Naive thymus-derived CD4-positive, alpha-beta T cell (primary cell): ENCODE data around the gene BCKDK. TPM values are rescaled to one million over a fixed set of nuclear protein-coding genes. Genes with fewer than 3 reads are reported as not detected.

Experiments
- ATAC-seq: fragments of 150-1000 bp; cut with Tn5 transposase; 2 replicates; pipeline ENCODE4 v1.10.0; 2021; ENCODE audit warnings: mild to moderate bottlenecking, moderate library complexity
- CTCF ChIA-PET: fragments of 350-600 bp; sonication (Branson Sonifier 250); formaldehyde crosslinking; loops from one replicate; lab custom pipeline; 2021; ENCODE audit warnings: antibody characterized with exemption; lab: Charles Lee
- POLR2A ChIA-PET: fragments of 350-600 bp; sonication (Branson Sonifier 250); formaldehyde crosslinking; loops from one replicate; lab custom pipeline; 2021; ENCODE audit warnings: antibody characterized with exemption, inconsistent platforms; lab: Charles Lee
- DNase-seq, 9 donors: peaks; one replicate each; pipeline versions ENCODE4 v3.0.0 to v3.0.0-alpha.2; 2020 to 2022; ENCODE audit warnings: mixed read lengths in 1 of 9
- H3K27ac ChIP-seq: one replicate; pipeline ENCODE4 v1.7.0; 2013; ENCODE audit warnings: mild to moderate bottlenecking, low read depth, low read length, moderate library complexity
- H3K27me3 ChIP-seq, 2 donors: one replicate each; pipeline ENCODE4 v1.7.0; 2013; ENCODE audit warnings: low read length in 2 of 2, mild to moderate bottlenecking in 2 of 2, moderate library complexity in 2 of 2; ENCODE audit not compliant: control insufficient read depth in 2 of 2, insufficient read depth in 2 of 2
- H3K36me3 ChIP-seq, 3 experiments: 1 replicate in 2 of 3; 2 replicates in 1 of 3; pipeline ENCODE4 v1.7.0; 2013; ENCODE audit warnings: low read length in 3 of 3, mild to moderate bottlenecking in 3 of 3, moderate library complexity in 1 of 3; ENCODE audit not compliant: insufficient read depth in 3 of 3, control insufficient read depth in 2 of 3
- H3K4me1 ChIP-seq, 2 donors: one replicate each; pipeline ENCODE4 v1.7.0; 2013; ENCODE audit warnings: low read length in 2 of 2, mild to moderate bottlenecking in 2 of 2, moderate library complexity in 1 of 2; ENCODE audit not compliant: control insufficient read depth in 2 of 2, insufficient read depth in 2 of 2
- H3K4me3 ChIP-seq: 2 replicates; pipeline ENCODE4 v1.7.0; 2013; ENCODE audit warnings: mild to moderate bottlenecking, low read length
- H3K9me3 ChIP-seq, 3 experiments: 1 replicate in 2 of 3; 2 replicates in 1 of 3; pipeline ENCODE4 v1.7.0; 2013; ENCODE audit warnings: low read length in 3 of 3; ENCODE audit not compliant: control insufficient read depth in 2 of 3
- H3K27ac Mint-ChIP-seq, 9 donors: one replicate each; pipeline ENCODE4 v1.8.0; 2020 to 2022; ENCODE audit warnings: mixed read lengths in 9 of 9, mild to moderate bottlenecking in 8 of 9, moderate library complexity in 5 of 9, inconsistent platforms in 2 of 9
- H3K27me3 Mint-ChIP-seq, 5 donors: one replicate each; pipeline ENCODE4 v1.8.0; 2021 to 2022; ENCODE audit warnings: mixed read lengths in 5 of 5, mild to moderate bottlenecking in 1 of 5
- H3K36me3 Mint-ChIP-seq, 5 donors: one replicate each; pipeline ENCODE4 v1.8.0; 2020 to 2022; ENCODE audit warnings: mixed read lengths in 5 of 5, mild to moderate bottlenecking in 3 of 5, inconsistent platforms in 1 of 5
- H3K4me1 Mint-ChIP-seq, 7 donors: one replicate each; pipeline ENCODE4 v1.8.0; 2020 to 2022; ENCODE audit warnings: mixed read lengths in 7 of 7, mild to moderate bottlenecking in 3 of 7, inconsistent platforms in 1 of 7
- H3K4me3 Mint-ChIP-seq, 10 donors: one replicate each; pipeline ENCODE4 v1.8.0; 2020 to 2022; ENCODE audit warnings: mild to moderate bottlenecking in 10 of 10, mixed read lengths in 10 of 10, moderate library complexity in 6 of 10, inconsistent platforms in 2 of 10
- H3K9me3 Mint-ChIP-seq, 11 donors: one replicate each; pipeline ENCODE4 v1.8.0; 2020 to 2022; ENCODE audit warnings: mixed read lengths in 11 of 11, mild to moderate bottlenecking in 4 of 11, inconsistent platforms in 1 of 11, moderate library complexity in 1 of 11
- intact Hi-C, 2 donors: fragments of 100-400 bp; cut with micrococcal nuclease; formaldehyde crosslinking; loops; one replicate each; pipeline ENCODE4 v1.15.1; 2023
- polyA plus RNA-seq, 2 donors: library from polyadenylated mRNA; unstranded; fragments of 300-500 nt; fragmentation: Illumina TruSeq; gene quantifications; one replicate each; pipeline ENCODE4 v1.2.3, GENCODE V29; 2021
- total RNA-seq, 6 experiments: library from RNA in 5 of 6; stranded (reverse) in 5 of 6; gene quantifications; 1 replicate in 5 of 6; 2 replicates in 1 of 6; pipeline ENCODE4 v1.2.3 and lab custom pipeline; 2021 to 2026

The BCKDK gene
- total and polyA plus RNA-seq, 7 experiments from 2014 or later: 10.3 to 36.0 (median 21.0) TPM

GRCh38 chr16:31078597-31079341, 29.4 kb upstream of the BCKDK start:
- intact Hi-C loops: no loop called here

GRCh38 chr16:31079342-31079944, 28.7 kb upstream of the BCKDK start:
- H3K36me3 Mint-ChIP-seq: peaks cover 0 to 35% (median 11%) of the 10 kb centered on the region in 5 donors
- no peak overlapping the region for H3K4me3 Mint-ChIP-seq

More at GRCh38 chr16:31078597-31079341, 29.4 kb upstream of the BCKDK start:
- H3K4me1 Mint-ChIP-seq: peaks cover 20 to 52% (median 34%) of the 10 kb centered on the region in 7 donors
- ATAC-seq (no peak), DNase-seq (no peak)
- peaks cover 0 to 1% (median 0%) of the 10 kb centered on the region in 11 donors for H3K9me3 Mint-ChIP-seq
- no peaks in the 10 kb centered on the region for H3K27me3 Mint-ChIP-seq
- Histone ChIP-seq H3K36me3 (peaks cover 0 to 81% (median 17%) of the 10 kb centered on the region in 3 experiments), H3K27ac (no peak overlapping the region), H3K4me1 (peaks cover 0 to 5% of the 10 kb centered on the region in 2 donors), H3K4me3 (no peak overlapping the region), H3K27me3 (no peaks in the 10 kb centered on the region), H3K9me3 (no peaks in the 10 kb centered on the region)
- peaks cover 0 to 35% (median 11%) of the 10 kb centered on the region in 5 donors for H3K36me3 Mint-ChIP-seq
- peak overlapping the region in 1 of 10 donors; percentile 56 for H3K4me3 Mint-ChIP-seq
- peak overlapping the region in 1 of 9 donors; percentile 25 for H3K27ac Mint-ChIP-seq
- ChIA-PET CTCF (no interaction called here), POLR2A (interaction anchor here (0.6 to 2.0 kb wide), 3 partner anchors 13 to 101 kb away, joined by 3 to 6 read pairs (median 3); partner anchors contain the start of gene FUS)

GRCh38 chr16:31080035-31080629, 28.1 kb upstream of the BCKDK start:
- no peak for DNase-seq
- no peaks in the 10 kb centered on the region for H3K9me3 ChIP-seq
- CTCF ChIA-PET: no interaction called here
- no peak overlapping the region for H3K4me3 Mint-ChIP-seq
- intact Hi-C loops: no loop called here
- H3K4me1 Mint-ChIP-seq: peaks cover 13 to 44% (median 27%) of the 10 kb centered on the region in 7 donors
- peaks cover 0 to 35% (median 11%) of the 10 kb centered on the region in 5 donors for H3K36me3 Mint-ChIP-seq
- no peak overlapping the region for H3K4me3 ChIP-seq
- H3K27ac ChIP-seq: no peak overlapping the region
- H3K27me3 Mint-ChIP-seq: no peaks in the 10 kb centered on the region
- no peak for ATAC-seq
- peaks cover 0 to 90% (median 17%) of the 10 kb centered on the region in 3 experiments for H3K36me3 ChIP-seq
- POLR2A ChIA-PET: interaction anchor here (0.6 to 2.0 kb wide), 4 partner anchors 12 to 1265 kb away, joined by 3 to 6 read pairs (median 4); partner anchors contain the start of gene FUS
- no peak overlapping the region for H3K27ac Mint-ChIP-seq
- H3K4me1 ChIP-seq: no peaks in the 10 kb centered on the region
- no peaks in the 10 kb centered on the region for H3K9me3 Mint-ChIP-seq
- H3K27me3 ChIP-seq: no peaks in the 10 kb centered on the region

More at GRCh38 chr16:31079342-31079944, 28.7 kb upstream of the BCKDK start:
- H3K4me1 Mint-ChIP-seq: peaks cover 20 to 51% (median 34%) of the 10 kb centered on the region in 7 donors
- DNase-seq (no peak), ATAC-seq (no peak)
- intact Hi-C loops: no loop called here
- Histone ChIP-seq H3K36me3 (peaks cover 0 to 84% (median 17%) of the 10 kb centered on the region in 3 experiments), H3K4me1 (peaks cover 0 to 5% of the 10 kb centered on the region in 2 donors), H3K27ac (no peak overlapping the region), H3K27me3 (no peaks in the 10 kb centered on the region), H3K4me3 (no peak overlapping the region), H3K9me3 (no peaks in the 10 kb centered on the region)
- ChIA-PET CTCF (no interaction called here), POLR2A (interaction anchor here (0.6 to 2.0 kb wide), 3 partner anchors 13 to 100 kb away, joined by 3 to 6 read pairs (median 3); partner anchors contain the start of gene FUS)
- peaks cover 0 to 1% (median 0%) of the 10 kb centered on the region in 11 donors for H3K9me3 Mint-ChIP-seq
- H3K27ac Mint-ChIP-seq: no peak overlapping the region
- no peaks in the 10 kb centered on the region for H3K27me3 Mint-ChIP-seq

DNA sequence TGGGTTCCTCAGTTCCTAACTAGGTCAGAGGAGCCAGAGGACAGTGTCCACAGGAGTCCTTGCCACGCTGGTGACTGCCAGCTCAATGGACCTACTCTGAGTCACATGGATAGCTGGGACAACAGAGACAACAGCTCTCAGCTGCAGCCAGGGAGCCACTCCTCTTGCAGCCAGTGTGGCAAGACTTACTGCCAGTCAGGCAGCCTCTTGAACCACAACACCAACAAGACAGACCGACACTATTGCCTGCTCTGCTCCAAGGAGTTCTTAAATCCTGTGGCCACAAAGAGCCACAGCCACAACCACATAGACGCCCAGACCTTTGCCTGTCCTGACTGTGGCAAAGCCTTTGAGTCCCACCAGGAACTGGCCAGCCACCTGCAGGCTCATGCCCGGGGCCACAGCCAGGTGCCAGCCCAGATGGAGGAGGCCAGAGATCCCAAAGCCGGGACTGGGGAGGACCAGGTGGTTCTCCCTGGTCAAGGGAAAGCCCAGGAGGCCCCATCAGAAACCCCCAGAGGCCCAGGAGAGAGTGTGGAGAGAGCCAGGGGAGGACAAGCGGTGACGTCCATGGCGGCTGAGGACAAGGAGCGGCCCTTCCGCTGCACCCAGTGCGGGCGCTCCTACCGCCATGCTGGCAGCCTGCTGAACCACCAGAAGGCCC, 27.3 kb upstream of the BCKDK start:
- POLR2A ChIA-PET: interaction anchor here (0.6 to 2.0 kb wide), 3 partner anchors 99 to 1265 kb away, joined by 3 to 6 read pairs (median 4); partner anchors contain the start of gene FUS
- Mint-ChIP-seq H3K36me3 (peaks cover 0 to 38% (median 11%) of the 10 kb centered on the region in 5 donors), H3K27ac (peak overlapping the region in 1 of 9 donors; percentile 36), H3K4me3 (no peak overlapping the region), H3K9me3 (no peaks in the 10 kb centered on the region), H3K4me1 (peaks cover 9 to 41% (median 25%) of the 10 kb centered on the region in 7 donors), H3K27me3 (no peaks in the 10 kb centered on the region)
- Histone ChIP-seq H3K4me1 (no peaks in the 10 kb centered on the region), H3K27me3 (no peaks in the 10 kb centered on the region), H3K9me3 (no peaks in the 10 kb centered on the region), H3K27ac (no peak overlapping the region), H3K36me3 (peaks cover 0 to 98% (median 17%) of the 10 kb centered on the region in 3 experiments), H3K4me3 (no peak overlapping the region)
- intact Hi-C loops: no loop called here
- ATAC-seq: no peak
- DNase-seq: no peak
- CTCF ChIA-PET: no interaction called here

DNA sequence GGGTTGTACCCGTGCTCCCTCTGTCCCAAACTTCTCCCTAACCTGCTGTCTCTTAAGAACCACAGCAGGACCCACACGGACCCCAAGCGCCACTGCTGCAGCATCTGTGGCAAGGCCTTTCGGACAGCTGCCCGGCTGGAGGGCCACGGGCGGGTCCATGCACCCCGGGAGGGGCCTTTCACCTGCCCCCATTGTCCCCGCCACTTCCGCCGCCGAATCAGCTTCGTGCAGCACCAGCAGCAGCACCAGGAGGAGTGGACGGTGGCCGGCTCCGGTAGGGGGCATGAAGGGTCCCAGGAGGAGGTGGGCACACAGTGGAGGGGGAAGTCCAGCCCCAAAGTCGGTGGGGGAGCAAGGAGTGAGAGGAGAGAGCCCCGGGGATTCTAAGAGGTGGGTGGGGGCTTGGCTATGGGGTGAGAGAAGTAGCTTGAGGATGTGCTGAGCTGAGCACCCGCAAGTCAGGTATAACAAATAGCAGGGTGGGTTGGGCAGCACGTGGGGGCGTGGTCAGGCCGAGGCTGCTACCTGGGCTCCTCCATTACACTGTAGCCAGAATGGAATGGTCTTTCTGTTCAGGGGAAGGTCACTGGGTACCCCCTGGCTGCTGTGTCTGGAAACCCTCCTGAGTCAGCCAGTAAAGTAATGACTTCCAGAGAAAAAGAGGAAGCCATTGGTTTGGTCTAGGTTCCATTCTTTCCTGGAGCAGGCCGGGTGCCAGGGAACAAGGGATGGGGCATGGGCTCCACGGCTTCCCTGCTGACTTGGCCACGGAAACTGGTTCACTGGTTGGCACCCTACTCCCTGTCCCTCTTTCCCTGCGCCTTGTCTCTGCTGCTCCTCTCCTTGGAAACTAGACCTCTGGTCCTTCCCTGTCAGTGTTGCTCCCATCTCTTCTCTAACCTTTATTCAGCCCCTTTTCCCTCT, 26.5 kb upstream of the BCKDK start:
- H3K4me1 ChIP-seq: no peaks in the 10 kb centered on the region
- ChIA-PET CTCF (no interaction called here), POLR2A (no interaction called here)
- H3K4me3 Mint-ChIP-seq: peak overlapping the region in 1 of 10 donors; percentile 53
- DNase-seq (no peak), ATAC-seq (no peak)
- H3K27ac Mint-ChIP-seq: peak overlapping the region in 4 of 9 donors; percentile 43 to 74 (median 56)
- no peaks in the 10 kb centered on the region for H3K27me3 ChIP-seq
- H3K27ac ChIP-seq: no peak overlapping the region
- no peaks in the 10 kb centered on the region for H3K9me3 ChIP-seq
- H3K36me3 ChIP-seq: peaks cover 0 to 99% (median 17%) of the 10 kb centered on the region in 3 experiments
- intact Hi-C loops: no loop called here
- H3K36me3 Mint-ChIP-seq: peaks cover 0 to 32% (median 11%) of the 10 kb centered on the region in 5 donors
- H3K9me3 Mint-ChIP-seq: no peaks in the 10 kb centered on the region
- H3K4me1 Mint-ChIP-seq: peaks cover 8 to 41% (median 20%) of the 10 kb centered on the region in 7 donors
- H3K4me3 ChIP-seq: no peak overlapping the region
- H3K27me3 Mint-ChIP-seq: no peaks in the 10 kb centered on the region
